PFSK-1 (cell line): ENCODE measurements around the gene SPTBN1.
A peak's percentile ranks its signal among the peaks of the same experiment; 100 is the strongest.

Experiments used
- FOXP2 ChIP-seq: optimal IDR thresholded peaks from 2 replicates; pipeline ENCODE3; 2011; ENCODE audit warnings: borderline replicate concordance, control low read depth, inconsistent platforms; ENCODE audit not compliant: insufficient read depth; ENCODE audit errors: extremely low read length, extremely low read depth
- POLR2AphosphoS5 ChIP-seq: IDR thresholded peaks from 2 replicates; pipeline ENCODE4 v1.6.1; 2012; ENCODE audit warnings: low read depth, mild to moderate bottlenecking, control low read depth, low read length, moderate library complexity
- REST ChIP-seq, 2 experiments: IDR thresholded peaks; 2 replicates each; pipeline versions ENCODE4 v1.6.1 to v1.8.0; 2011 to 2012; ENCODE audit warnings: low read depth in 2 of 2, low read length in 2 of 2, control low read depth in 1 of 2, inconsistent platforms in 1 of 2, mild to moderate bottlenecking in 1 of 2, moderate library complexity in 1 of 2; ENCODE audit not compliant: insufficient read depth in 1 of 2
- SIN3A ChIP-seq: IDR thresholded peaks from 2 replicates; pipeline ENCODE4 v1.6.1; 2012; ENCODE audit warnings: mild to moderate bottlenecking, low read length, moderate library complexity, borderline replicate concordance; ENCODE audit not compliant: insufficient read depth
- TAF1 ChIP-seq: IDR thresholded peaks from 2 replicates; pipeline ENCODE4 v1.6.1; 2012; ENCODE audit warnings: low read length, control low read depth, borderline replicate concordance; ENCODE audit not compliant: insufficient read depth

SPTBN1 gene

GRCh38 chr2:54610700-54611099 lies 154.6 kb downstream of the SPTBN1 start:
- no peak for TF ChIP-seq FOXP2
- TF ChIP-seq SIN3A = no peak
- no peak for TF ChIP-seq TAF1
- no peak for TF ChIP-seq POLR2AphosphoS5
- no peak for TF ChIP-seq REST (IDR thresholded peaks at IDR 0.05; ENCODE audit: insufficient read depth in 1 of 2, low read depth in 2 of 2, low read length in 2 of 2)

- no peak for TF ChIP-seq FOXP2
- no peak for TF ChIP-seq POLR2AphosphoS5
- TF ChIP-seq REST (IDR thresholded peaks at IDR 0.05; ENCODE audit: insufficient read depth in 1 of 2, low read depth in 2 of 2, low read length in 2 of 2) = no peak
- no peak for TF ChIP-seq SIN3A
- no peak for TF ChIP-seq TAF1
Measured at GRCh38 chr2:54611830-54612545, 155.9 kb downstream of the SPTBN1 start.

- TF ChIP-seq SIN3A (no peak), TAF1 (no peak), POLR2AphosphoS5 (no peak), REST (IDR thresholded peaks at IDR 0.05; ENCODE audit: insufficient read depth in 1 of 2, low read depth in 2 of 2, low read length in 2 of 2) (no peak), FOXP2 (no peak)
Measured at GRCh38 chr2:54613386-54613785, 157.3 kb downstream of the SPTBN1 start.

GRCh38 chr2:54613794-54614257 lies 157.7 kb downstream of the SPTBN1 start:
- TF ChIP-seq REST (IDR thresholded peaks at IDR 0.05; ENCODE audit: insufficient read depth in 1 of 2, low read depth in 2 of 2, low read length in 2 of 2) (peak in 1 of 2 experiments; percentile 37; a peak in 1 of 4 replicates), FOXP2 (no peak), SIN3A (peak; percentile 72; the same call in 1 of the 2 replicates)

- TF ChIP-seq TAF1 = no peak
- TF ChIP-seq SIN3A = no peak
- no peak for TF ChIP-seq FOXP2
- no peak for TF ChIP-seq POLR2AphosphoS5
- TF ChIP-seq REST (IDR thresholded peaks at IDR 0.05; ENCODE audit: insufficient read depth in 1 of 2, low read depth in 2 of 2, low read length in 2 of 2) = no peak
Measured at GRCh38 chr2:54614819-54615218, 158.7 kb downstream of the SPTBN1 start.
